Fibroblast of skin of left biceps (primary cell): ENCODE results near the gene HSBP1L1.

ENCODE experiments used
- DNase-seq, 2 experiments: peaks; one replicate each; pipeline ENCODE4 v3.0.0-alpha.2; 2013; ENCODE audit warnings: low read depth in 2 of 2

Gene HSBP1L1

GRCh38 chr18:79961527-79962291 lies 2.7 kb upstream of the HSBP1L1 start:
- DNase-seq, result no peak

- DNase-seq, result no peak
Observed at GRCh38 chr18:79962311-79962710, 2.1 kb upstream of the HSBP1L1 start.

DNA sequence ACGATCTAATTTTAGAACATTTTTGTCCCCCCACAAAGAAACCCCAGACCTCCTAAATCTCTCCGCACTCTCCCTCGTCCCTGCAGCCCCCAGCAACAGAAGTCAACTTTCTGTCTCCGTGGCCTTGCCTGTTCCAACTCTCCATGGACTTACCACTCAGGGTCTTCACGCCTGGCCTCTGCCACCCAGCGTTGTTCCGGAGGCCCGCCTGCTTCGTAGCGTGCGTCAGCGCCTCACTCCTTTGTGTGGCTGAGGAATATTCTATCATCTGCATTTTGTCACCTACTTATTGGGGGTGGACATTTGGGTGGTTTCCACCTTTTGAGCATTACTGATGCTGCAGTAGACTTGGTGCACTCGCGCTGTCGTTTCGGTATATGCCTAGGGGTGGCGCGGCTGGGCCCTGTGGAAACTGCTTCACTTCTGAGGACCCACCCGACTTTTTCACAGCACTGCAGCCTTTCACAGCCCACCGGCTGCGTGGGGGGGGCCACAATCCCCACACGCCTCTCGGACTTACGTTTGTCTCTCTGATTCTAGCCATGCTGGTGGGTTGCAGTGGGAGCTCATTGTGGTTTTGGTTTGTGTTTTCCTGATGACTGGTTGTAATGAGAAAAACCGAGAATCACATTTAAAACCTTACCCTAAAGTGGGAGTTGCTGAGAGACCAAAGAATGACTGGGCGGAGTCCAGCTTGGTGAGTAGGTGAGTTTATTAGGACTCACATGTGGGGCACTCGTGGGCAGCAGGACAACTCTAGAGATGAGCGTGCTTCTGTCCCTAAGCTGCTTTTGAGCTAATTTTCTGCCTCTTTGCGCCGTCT lies 1.4 kb upstream of the HSBP1L1 start:
- no peak for DNase-seq

- no peak for DNase-seq
Observed at GRCh38 chr18:79963658-79964329, 649 bp upstream of the HSBP1L1 start.

- DNase-seq, result peak in 1 of 2 experiments; percentile 17
Observed at GRCh38 chr18:79965119-79965902, 868 bp downstream of the HSBP1L1 start.

DNA sequence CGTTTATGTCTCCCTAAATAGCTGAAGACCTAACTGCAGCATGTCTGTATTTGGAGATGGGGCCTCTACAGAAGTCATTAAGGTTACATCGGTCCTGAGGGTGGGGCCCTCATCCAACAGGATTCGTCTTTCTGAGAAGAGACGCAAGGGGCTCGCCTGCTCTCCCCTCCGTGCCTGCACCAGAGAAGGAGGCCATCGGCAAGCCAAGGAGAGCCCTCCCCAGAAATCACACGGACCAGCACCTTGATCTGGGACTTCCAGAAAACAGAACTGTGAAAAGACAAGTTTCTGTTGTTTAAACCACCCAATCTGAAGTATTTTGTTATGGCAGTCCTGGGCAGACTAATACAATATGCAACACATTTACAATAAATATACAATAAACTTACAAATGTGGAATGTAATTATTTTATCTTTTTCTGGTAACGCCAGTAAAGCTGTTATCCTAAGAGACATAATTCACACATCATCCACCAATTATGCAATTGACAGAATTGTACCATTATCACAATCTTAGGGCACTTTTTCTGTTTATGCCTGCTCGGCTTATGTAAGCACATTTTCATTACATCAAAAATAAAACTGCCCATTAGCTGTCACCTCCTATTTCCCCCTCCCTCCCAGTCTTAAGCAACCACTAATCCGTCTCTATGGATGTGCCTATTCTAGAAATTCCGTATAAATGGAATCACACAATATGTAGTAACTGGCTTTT lies 6.1 kb downstream of the HSBP1L1 start:
- DNase-seq, result no peak

GRCh38 chr18:79971211-79971952 lies 6.9 kb downstream of the HSBP1L1 start:
- DNase-seq, result no peak

DNA sequence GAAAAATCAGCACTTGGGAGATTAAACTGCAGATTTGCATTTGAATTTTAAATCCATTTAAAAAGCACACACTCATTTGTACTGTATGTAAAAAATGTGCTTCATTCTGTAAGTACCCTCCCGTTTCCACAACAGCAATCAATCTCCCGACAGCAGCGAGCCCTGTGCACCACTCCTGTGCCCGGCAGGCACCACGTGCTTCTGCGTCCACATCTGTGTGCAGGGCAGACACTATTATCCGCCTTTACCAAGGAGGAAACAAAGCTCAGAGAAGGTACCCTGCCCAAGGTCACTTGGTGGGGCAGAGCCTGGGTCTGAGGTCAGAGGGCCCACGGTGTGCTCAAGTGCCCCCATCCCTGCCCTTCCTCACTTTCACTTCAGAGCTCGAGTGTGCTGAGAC lies 7.5 kb downstream of the HSBP1L1 start:
- no peak for DNase-seq

DNA sequence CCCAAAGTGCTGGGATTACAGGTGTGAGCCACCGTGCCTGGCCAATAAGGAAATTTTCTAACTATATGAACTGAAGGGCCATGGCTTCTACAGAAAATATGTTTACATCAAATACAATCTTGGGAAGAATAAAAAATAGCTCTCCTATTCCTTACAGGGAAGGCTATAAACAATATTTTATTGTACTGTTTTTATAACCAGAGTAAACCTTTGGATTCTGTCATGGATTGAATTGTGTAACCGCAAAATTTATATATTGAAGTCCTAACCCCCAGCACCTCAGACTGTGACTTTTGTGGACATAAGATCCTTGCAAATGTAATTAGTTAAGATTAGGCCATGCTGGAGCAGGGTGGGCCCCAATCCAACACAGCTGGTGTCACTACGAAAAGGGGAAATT lies 8.3 kb downstream of the HSBP1L1 start:
- DNase-seq, result no peak

DNA sequence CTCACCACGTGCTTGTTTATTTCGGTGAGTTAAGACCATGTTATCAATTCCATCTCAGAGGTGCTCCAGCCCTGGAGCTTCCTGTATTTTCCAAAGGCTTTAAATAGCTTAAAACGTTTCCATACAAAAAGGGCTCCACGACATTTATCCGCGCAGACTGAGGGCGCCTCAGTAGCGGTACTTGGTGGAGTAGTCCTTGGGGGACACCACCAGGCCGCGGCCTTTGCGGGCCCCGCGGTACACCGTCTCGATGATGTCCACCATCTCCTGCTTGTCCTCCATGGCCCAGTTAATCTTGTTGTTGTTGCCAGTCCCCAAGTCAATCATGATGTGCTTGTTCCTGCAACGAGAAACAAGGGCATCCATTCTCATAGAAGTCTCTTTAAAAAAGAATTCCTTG lies 9.1 kb downstream of the HSBP1L1 start:
- DNase-seq, result no peak

- no peak for DNase-seq
Observed at GRCh38 chr18:79974025-79974654, 9.7 kb downstream of the HSBP1L1 start.

DNA sequence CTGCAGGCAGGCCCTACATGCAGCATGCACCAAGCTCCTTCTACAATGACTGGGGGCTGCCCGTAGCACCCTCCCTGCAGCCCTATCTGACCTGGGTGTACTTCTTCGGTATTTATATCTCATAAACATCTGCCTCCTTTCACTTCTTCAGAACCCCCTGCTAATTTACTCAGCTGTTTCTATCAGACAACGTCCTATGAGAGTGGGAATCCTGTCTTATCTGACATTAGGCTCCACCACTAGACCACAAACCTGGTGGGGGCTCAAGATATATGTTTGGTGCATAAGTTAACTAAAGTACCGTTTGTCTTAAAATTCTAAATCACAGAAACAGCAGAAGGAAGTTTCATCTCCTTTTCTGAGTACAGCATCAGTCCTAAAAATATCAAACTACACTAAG lies 10.6 kb downstream of the HSBP1L1 start:
- no peak for DNase-seq

- DNase-seq, result no peak
Observed at GRCh38 chr18:79975985-79976680, 11.7 kb downstream of the HSBP1L1 start.

DNA sequence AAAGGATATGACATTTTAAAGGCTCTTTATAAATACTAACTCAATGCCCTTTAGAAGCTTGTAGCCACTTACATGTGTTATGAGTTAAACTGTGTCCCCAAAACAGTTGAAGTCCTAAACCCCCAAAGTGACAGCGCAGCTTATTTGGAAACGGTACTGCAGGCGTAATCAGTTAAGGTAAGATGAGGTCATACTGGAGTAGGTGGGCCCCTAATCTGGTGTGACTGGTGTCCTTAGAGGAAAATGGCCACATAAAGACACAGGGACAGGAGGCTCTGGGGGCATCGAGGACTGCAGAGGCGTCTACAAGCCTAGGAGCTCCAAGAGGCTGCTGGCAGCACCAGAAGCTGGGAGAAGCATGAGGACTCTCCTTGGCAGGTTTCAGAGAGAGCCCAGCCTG lies 15.4 kb downstream of the HSBP1L1 start:
- DNase-seq, result no peak

- DNase-seq, result no peak
Observed at GRCh38 chr18:79980585-79980984, 16.1 kb downstream of the HSBP1L1 start.

- DNase-seq, result no peak
Observed at GRCh38 chr18:79982736-79983135, 18.3 kb downstream of the HSBP1L1 start.

GRCh38 chr18:79983253-79983652 lies 18.8 kb downstream of the HSBP1L1 start:
- DNase-seq, result no peak

DNA sequence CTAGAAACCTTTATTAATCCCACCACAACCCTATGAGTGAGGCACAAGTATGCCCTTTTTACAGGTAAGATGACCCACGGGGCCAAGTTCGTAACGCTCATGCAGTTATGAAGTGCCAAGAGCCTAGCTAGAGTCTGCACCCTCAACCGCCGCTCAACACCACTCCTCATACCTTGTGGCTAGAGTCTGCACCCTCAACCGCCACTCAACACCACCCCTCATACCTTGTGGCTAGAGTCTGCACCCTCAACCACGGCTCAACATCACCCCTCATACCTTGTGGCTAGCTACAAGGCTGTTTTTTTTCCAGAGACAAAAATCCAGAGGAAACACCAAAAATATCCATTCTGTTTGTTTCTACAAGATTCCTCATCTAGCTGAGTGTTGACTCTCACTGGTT lies 19.4 kb downstream of the HSBP1L1 start:
- no peak for DNase-seq

DNA sequence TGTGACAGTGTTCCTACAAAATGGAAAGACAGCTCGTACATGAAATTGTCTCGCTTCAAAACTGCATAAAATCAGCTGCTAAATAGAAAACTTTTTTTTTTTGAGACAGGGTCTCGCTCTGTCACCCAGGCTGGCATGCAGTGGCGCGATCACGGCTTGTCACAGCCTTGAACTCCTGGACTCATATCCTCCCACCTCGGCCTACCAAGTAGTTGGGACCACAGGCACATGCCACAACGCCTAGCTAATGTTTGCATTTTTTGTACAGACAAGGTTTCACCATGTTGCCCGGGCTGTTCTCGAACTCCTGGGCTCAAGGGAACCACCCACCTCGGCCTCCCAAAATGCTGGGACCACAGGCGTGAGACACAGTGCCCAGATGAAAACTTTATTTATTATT lies 20.7 kb downstream of the HSBP1L1 start:
- DNase-seq, result no peak
